VCaP (cell line): ENCODE data around the gene DEXI.
A peak's percentile ranks its signal among the peaks of the same experiment; 100 is the strongest.

Experiments
- H3K27ac ChIP-seq: fragments of 450-650 bp; 2 replicates; pipeline ENCODE4 v1.5.1; 2017
- CTCF ChIP-seq: fragments of 450-650 bp; conservative IDR thresholded peaks from 2 replicates; pipeline ENCODE4 v1.5.1; 2017; ENCODE audit warnings: mild to moderate bottlenecking, moderate library complexity

The DEXI gene

GRCh38 chr16:10921536-10922327 lies 20.5 kb downstream of the DEXI start:
- H3K27ac ChIP-seq: no peak overlapping the region
- no peak for TF ChIP-seq CTCF

DNA sequence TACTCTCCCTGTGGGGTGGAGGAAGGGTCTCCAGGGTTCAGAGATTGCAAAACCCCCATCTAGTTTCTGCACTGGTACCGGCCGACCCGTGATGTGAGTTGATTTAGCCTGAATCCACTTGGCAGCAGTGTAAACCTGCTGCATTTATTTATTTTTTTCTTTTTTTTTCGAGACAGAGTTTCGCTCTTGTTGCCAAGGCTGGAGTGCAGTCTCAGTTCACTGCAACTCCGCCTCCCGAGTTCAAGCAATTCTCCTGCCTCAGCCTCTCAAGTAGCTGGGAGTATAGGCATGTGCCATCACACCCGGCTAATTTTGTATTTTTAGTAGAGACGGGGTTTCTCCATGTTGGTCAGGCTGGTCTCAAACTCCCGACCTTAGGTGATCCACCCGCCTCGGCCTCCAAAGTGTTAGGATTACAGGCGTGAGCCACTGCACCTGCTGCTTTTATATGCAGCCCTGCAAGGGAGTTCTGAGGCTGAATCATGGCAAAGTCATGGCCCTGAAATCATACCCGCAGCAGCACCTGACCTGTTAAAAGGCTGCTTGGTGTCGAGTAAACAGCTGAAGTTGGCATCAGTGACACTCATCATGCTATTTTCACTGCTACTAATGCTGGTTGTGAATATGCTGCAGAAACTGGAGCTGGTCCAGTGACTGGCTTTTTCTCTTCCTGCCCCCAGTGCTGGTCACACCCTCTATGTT lies 21.4 kb downstream of the DEXI start:
- TF ChIP-seq CTCF: no peak
- H3K27ac ChIP-seq: no peak overlapping the region

DNA sequence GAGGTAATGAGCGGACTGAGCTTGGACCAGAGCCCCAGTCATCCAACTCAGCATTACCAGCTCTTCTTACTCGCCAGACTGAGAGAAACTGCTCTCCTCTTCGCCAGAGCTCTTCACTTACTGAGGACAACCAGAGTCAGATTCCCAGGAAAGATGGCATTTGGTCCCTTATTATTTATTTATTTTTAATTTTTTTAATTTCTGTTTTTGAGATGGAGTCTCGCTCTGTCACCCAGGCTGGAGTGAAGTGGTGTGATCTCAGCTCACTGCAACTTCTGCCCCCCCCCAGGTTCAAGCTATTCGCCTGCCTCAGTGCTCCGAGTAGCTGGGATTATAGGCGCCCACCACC lies 23.3 kb downstream of the DEXI start:
- TF ChIP-seq CTCF: peak; percentile 63

GRCh38 chr16:10918294-10919002 lies 23.8 kb downstream of the DEXI start:
- H3K27ac ChIP-seq: no peak overlapping the region

More for the DNA sequence above, 23.3 kb downstream of the DEXI start:
- no peak overlapping the region for H3K27ac ChIP-seq

DNA sequence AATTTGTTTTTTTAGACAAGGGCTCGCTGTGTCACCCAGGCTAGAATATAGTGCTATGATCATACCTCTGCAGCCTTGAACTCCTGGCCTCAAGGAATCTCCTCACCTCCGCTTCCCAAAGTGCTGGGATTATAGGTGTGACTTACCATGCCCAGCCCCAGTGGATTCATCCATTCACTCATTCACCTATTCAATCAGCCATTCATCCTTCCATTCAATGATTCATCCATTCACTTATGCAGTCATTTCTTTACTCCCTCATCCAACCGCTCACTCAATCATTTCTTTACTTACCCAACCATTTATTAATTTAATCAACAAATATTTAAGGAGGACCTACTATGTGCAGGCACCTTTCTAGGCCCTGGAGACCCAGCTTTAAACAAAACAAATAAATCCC lies 25.7 kb downstream of the DEXI start:
- H3K27ac ChIP-seq: no peak overlapping the region
- TF ChIP-seq CTCF: no peak

More at GRCh38 chr16:10918294-10919002, 23.8 kb downstream of the DEXI start:
- peak; percentile 89 for TF ChIP-seq CTCF

DNA sequence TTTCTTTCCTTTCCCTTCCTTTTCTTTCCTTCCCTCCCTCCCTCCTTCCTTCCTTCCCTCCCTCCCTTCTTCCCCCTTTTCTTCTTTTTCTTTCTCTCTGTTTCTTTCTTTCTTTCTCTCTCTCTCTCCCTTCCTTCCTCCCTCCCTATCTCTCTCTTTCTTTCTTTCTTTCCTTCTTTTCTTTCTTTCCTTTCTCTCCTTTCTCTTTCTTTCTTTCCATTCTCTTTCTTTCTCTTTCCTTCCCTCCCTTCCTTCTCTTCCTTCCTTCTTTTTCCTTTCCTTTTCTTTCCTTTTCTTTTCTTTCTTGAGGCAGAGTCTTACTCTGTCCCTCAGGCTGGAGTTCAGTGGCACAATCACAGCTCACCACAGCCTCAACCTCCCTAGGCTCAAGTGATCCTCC lies 31.0 kb downstream of the DEXI start:
- TF ChIP-seq CTCF: no peak
- H3K27ac ChIP-seq: no peak overlapping the region

GRCh38 chr16:10907757-10908045 lies 34.6 kb downstream of the DEXI start:
- no peak for TF ChIP-seq CTCF
- H3K27ac ChIP-seq: no peak overlapping the region
